Stimulated activated CD4-positive, alpha-beta T cell treated with anti-CD3 and anti-CD28 coated beads, Interleukin-4, amount 100 ng/mL, for 24 hours (primary cell): Measurements from ENCODE around the gene C2CD2.

ENCODE experiments used
- DNase-seq: peaks from one replicate; pipeline ENCODE4 v3.0.0-alpha.2; 2020

The C2CD2 gene

DNA sequence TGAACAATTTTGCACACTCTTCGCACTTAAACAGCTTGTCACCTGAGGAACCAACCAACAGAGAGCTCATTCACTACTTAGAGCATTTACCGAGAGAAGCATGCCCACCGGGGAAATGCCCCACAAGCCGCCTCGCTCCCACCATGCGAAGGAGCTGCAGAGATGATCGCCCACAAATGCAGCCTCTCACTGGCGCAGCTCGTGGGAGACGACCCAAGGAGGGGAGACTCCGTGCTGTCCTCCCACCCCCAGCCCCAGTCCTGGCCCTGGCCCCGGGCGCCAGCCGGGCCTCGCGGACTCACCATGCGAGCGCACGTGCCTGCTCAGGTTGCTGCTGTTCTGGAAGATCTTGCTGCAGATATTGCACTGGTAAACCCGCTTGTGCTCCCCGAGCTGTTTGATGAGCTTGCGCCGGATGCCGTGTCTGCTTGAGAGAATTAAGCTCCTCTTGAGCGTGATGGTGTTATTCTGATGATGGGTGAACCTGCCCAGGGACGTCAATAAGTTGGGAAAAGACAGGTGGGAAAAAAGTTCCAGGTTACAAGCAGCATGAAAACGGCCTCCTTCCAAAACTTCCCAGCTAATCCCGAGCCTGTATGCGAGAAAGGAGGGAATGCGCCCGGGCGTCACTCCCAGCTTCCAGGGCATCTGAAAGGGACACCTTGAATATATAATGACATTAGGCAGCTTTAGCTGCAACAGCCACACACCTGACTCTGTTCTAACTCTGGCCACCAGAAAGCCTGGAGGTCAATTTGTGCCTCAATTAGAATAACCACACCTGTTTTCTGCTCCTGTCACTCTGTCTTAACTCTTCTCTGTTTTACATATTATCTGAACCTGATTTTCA lies 117.4 kb downstream of the C2CD2 start:
- DNase-seq = no peak

DNA sequence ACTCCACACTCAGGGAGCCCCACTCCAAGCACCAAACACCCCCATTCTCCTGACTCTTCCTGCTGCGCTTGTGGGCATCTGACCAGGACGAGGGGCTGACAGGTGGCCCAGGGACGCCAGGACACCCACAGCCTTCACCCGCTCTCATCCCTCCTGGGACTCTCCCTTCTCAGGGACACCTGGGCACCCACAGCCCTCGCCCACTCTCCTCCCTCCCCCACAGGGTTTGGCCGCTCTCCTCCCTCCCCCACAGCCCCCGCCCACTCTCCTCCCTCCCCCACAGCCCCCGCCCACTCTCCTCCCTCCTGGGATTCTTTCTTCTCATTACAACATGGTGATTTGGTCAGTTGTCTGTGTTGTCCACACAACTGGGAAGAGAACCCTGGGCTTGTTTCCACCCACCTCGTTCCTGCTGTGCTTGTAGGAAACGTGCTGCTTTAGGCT lies 118.1 kb downstream of the C2CD2 start:
- no peak for DNase-seq
